Fibroblast of villous mesenchyme (primary cell): ENCODE results near the gene SYS1. TPM values are rescaled to one million over a fixed set of nuclear protein-coding genes. Genes with fewer than 3 reads are reported as not detected.
A peak's percentile ranks its signal among the peaks of the same experiment; 100 is the strongest.

Experiments
- DNase-seq: peaks from one replicate; pipeline ENCODE4 v3.0.0-alpha.2; 2010; ENCODE audit warnings: low read depth
- H3K4me3 ChIP-seq: 2 replicates; pipeline ENCODE4 v1.5.1; 2011; ENCODE audit warnings: low read depth, mild to moderate bottlenecking, low read length
- CTCF ChIP-seq: IDR thresholded peaks from 2 replicates; pipeline ENCODE4 v1.5.1; 2012; ENCODE audit warnings: low read depth, mild to moderate bottlenecking, low read length; ENCODE audit not compliant: insufficient read depth
- total RNA-seq: library from RNA; depleted of rRNA; stranded (reverse); fragments of >200 nt; gene quantifications from 2 replicates; pipeline ENCODE4 v1.2.3, GENCODE V29; 2012

SYS1 gene
- total RNA-seq, 1 donor = 25.9 TPM

DNA sequence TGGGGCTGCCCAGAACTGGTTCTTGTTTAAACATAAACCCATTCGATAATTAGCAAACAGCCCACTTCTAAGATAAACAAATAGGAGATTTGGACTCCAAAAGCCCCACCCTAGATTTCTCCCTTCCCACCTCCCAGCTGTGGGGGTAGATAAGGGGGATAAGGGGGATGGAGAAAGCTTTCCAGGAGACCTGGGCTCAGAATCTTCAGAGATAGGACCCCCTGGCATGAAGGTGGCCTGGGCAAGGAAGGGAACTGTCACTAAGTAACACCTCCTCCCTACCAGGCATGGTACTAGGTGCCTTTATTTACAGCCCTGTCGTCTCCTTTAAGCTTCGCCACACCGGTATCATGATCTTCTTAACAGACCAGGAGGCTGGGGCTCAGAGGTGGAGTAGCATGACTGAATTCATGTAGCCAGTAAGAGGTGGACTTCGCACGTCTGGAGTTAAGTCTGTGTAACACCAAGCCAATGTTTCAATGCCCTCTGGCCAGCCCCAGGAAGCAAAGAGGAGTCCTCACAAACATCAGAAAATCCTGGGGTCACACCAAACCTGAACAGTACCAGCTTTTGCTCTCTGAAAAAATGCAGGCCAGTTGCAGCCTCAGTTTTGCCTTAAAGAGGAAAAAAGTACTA lies 19.3 kb upstream of the SYS1 start:
- peak; percentile 56 for DNase-seq
- H3K4me3 ChIP-seq = peak overlapping the region; percentile 98
- no peak for TF ChIP-seq CTCF

GRCh38 chr20:45344168-45344860 lies 18.6 kb upstream of the SYS1 start:
- H3K4me3 ChIP-seq = peak overlapping the region; percentile 98
- no peak for TF ChIP-seq CTCF
- peak; percentile 92 for DNase-seq

DNA sequence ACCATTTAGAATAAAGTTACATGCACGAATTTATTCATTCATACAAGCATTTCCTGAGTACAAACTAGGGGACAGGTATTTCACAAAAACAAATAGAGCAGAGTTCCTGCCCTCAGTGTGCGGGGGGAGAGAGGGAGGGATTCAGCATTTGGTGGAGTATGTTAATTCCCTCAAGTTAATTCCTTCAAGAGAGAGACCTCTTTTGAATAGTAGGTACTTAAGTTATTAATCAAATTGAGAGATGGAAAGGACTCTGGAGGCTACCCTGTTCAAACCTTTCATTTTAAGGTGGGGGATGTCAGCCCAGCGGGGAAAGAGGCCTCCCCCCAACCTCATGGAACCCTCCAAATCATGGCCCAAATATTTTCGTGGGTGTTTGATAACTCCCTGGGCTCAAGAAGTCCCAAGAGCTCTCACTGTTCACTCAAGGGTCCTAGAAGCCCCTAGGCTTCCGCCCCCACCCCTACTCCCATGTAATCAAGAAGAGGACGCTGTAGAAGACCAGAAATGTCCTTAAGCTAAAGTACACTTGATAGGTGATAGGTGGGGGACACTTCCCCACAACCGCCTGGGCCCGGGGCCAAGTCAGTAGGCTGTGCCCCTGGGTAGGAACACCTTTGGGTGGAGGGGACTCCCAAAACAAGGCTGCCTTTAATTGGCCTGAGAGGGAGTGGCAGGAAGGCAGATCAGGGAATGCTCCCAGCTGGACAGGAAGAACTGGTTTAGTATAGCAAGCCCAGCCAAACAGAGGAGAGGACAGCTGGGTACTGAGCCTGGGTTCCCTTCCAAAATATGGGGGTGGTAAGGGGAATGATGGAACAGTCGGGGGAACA lies 17.6 kb upstream of the SYS1 start:
- no peak for DNase-seq
- no peak for TF ChIP-seq CTCF
- peak overlapping the region; percentile 98 for H3K4me3 ChIP-seq

- DNase-seq = no peak
- TF ChIP-seq CTCF = no peak
- H3K4me3 ChIP-seq = peak overlapping the region; percentile 98
Measured at GRCh38 chr20:45346291-45346718, 16.7 kb upstream of the SYS1 start.

DNA sequence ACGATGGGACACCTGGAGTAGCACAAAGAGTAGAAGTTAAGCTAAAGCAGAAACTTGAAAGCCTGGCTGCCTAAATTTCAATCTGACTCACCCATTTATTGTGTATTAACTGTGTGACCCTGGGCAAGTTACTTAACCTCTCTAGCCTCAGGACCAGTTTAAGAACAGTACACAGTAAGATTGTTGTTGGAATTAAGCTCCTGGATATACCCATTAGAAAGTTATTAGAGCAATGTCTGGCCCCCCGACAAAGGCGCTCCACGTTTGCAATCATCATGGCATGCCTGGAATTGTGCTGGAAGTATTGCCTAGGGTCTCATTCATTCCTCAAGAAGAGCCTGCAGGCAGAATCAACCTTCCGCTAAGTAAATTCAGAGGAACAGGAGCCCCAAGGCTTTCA lies 16.1 kb upstream of the SYS1 start:
- no peak for TF ChIP-seq CTCF
- H3K4me3 ChIP-seq = peak overlapping the region; percentile 98
- no peak for DNase-seq

DNA sequence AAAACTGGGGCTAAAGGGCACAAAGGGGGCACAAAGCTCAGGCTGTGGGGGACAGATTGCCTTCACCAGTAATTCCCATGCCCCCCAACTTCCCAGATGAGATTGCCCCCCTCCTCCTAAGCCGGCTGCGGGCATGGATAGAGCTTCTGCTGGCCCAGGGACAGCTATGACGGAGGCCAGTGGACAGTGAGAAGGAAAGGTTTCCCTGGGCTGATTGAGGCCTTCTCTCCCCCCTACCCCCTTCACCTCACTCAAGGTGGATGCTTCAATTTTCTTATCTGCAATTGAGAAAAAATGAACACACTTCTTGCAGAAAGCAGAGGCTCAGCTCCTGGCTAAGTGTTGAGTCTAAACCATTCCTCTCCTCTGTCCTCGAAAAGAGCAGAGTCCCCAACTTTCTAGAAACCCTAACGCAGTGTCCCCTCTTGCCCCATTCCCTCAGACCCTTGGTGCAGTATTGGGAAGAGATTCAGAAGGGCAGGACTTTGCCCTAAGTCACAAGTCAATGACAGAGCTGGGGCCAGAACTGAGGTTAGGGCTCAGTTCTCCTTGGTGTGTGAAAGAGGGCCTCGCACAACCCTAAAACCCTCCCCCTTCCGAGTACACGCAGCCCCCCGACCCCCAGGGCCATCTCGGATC lies 15.5 kb upstream of the SYS1 start:
- DNase-seq = no peak
- peak overlapping the region; percentile 98 for H3K4me3 ChIP-seq
- no peak for TF ChIP-seq CTCF
